SIG-M5 treated with dmso at 0.1 percent for 504 hours (cell line): Measurements from ENCODE around the gene ACACB.

Experiments used
- DNase-seq: peaks from one replicate; lab custom pipeline; 2025; ENCODE audit not compliant: unreplicated experiment; lab: John Stamatoyannopoulos, UW

Gene ACACB

GRCh38 chr12:109209082-109209481, 92.7 kb downstream of the ACACB start:
- no peak for DNase-seq

- no peak for DNase-seq
Measured at GRCh38 chr12:109212460-109213115, 96.2 kb downstream of the ACACB start.

DNA sequence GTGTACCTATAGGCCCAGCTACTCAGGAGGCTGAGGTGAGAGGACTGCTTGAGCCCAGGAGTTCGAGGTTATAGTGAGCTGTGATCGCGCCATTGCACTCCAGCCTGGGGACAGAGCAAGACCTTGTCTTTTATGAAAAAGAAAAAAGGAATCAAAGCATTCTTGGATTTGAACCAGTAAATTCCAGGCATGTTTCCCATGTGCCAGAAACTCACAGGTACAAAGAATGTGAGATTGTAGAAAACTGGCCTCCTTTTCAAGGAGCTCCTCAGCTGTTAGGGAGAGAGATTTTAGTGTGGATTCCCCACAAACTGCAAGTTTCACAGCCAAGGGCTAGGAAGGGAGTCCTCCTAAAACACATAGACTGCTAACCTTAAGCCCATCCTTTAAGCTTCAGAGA, 97.7 kb downstream of the ACACB start:
- DNase-seq: no peak

DNA sequence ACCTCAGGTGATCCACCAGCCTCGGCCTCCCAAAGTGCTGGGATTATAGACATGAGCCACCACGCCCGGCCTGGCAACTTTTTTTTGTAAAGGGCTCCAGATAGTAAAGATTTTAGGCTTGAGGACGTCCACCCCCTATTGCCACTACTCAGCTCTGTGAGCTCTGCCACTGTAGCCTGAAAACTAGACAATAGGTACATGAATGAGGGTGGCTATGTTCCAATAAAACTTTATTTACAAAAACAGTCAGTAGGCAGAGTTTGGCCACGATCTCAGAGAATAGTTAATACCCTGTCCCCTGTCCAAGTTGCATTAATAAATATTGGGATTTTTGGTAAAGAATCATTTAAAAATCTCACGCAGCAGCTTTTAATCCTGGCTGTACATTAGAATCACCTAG, 102.6 kb downstream of the ACACB start:
- no peak for DNase-seq

GRCh38 chr12:109219938-109220337, 103.6 kb downstream of the ACACB start:
- no peak for DNase-seq

- DNase-seq: no peak
Measured at GRCh38 chr12:109221277-109221931, 105.0 kb downstream of the ACACB start.

DNA sequence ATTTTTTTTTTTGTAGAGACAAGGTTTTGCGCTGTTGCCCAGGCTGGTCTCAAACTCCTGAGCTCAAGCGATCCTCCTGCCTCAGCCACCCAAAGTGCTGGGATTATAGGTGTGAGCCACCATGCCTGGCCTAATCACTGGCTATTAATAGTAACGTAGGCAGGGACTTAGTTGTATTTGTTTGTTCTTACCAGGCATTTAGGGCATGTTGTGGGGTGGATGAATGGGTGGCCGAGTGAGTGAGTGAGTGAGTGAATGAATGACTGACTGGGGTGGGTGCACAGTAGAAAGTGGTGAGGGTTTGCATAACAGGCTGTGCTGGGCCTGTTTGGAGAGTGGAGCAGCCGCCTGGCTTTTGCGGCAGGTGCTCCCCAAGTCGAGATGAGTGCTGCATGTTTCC, 105.7 kb downstream of the ACACB start:
- no peak for DNase-seq

- DNase-seq: no peak
Measured at GRCh38 chr12:109222496-109222895, 106.1 kb downstream of the ACACB start.

- DNase-seq: no peak
Measured at GRCh38 chr12:109223211-109223610, 106.8 kb downstream of the ACACB start.

DNA sequence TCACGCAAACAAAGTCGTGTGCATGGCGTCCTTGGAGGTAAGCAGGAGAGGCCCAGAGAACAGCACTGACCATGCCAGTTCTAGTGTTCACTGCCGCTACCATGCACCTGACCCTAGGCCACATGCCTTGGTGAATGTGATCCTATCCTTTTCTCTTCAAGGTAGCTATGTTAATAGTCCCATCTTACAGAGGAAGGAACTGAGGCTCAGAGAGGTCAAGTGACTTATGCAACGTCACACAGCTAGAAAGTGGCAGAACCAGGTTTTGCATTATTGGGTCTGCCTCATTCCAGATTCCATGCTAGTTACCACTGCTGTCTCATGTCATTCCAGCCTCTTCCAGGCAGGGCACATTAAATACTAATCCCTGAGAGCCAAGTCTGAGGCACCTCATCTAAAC, 107.5 kb downstream of the ACACB start:
- no peak for DNase-seq

- DNase-seq: no peak
Measured at GRCh38 chr12:109228664-109229063, 112.3 kb downstream of the ACACB start.

GRCh38 chr12:109230193-109230592, 113.8 kb downstream of the ACACB start:
- no peak for DNase-seq

- no peak for DNase-seq
Measured at GRCh38 chr12:109232731-109233130, 116.3 kb downstream of the ACACB start.

- DNase-seq: no peak
Measured at GRCh38 chr12:109234012-109234411, 117.6 kb downstream of the ACACB start.

DNA sequence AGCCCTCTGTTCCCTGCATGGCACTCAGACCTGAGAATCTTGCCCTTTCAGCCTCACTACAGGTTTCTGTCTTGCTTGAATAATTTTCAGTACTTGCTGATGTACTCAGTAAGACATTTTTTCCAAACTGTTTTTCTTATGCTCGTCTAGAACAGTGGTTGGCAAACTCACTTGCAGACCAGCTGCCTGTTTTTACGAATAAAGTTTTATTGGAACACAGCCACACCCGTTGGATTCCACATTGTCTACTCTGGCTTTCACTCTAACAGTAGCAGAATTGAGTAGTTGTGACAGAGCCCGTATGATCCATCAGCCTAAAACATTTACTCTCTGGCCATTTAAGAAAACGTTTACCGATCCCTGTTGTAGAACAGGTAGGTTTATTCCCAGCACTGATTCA, 119.9 kb downstream of the ACACB start:
- DNase-seq: no peak

DNA sequence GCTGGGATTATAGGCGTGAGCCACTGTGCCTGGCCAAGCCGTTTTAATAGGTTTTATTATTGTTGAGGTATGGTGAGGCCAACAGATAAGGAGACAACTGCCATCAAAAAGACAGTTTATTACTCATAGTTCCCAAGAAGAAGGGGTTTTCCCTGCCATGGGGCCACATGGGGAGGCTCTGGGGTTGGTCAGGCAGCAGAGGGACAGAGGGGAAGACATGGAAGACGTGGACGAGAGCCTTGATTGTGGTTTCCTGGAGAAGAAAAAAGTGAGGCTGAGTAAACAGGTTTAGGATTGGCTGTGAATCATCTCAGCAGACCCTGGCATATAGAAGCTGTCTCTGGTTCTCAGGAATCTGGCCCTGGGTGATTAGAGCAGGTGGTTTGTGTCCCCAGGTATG, 122.8 kb downstream of the ACACB start:
- no peak for DNase-seq

DNA sequence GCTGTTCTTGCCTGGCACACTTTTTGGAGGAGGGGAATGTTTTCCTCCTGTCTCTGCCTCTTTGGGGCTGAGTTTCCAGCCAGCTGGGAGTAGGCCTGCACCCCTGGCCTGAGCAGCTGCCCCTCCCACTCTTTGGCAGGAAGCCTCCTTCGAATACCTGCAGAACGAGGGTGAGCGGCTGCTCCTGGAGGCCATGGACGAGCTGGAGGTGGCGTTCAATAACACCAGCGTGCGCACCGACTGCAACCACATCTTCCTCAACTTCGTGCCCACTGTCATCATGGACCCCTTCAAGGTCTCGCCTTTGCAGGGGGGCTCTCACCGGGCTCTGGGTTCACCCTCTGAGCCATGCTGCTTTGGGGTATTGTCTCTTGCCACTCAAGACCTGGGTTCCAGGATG, 123.3 kb downstream of the ACACB start:
- DNase-seq: no peak

DNA sequence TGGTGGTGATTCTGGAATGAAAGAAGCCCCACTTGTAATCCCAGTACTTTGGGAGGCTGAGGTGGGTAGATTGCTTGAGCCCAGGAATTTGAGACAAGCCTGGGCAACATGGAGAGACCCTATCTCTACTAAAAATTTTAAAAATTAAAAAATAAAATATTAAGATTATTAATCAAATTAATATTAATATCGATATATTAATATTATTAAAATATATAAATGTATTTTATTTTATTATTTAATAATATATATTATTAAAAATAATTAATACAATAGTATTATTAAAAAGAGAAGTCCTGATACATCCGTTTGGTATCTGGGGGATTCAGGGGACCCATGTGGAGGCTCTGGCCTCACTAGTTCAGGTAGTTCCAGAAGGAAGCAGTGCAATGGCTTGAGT, 124.0 kb downstream of the ACACB start:
- no peak for DNase-seq

DNA sequence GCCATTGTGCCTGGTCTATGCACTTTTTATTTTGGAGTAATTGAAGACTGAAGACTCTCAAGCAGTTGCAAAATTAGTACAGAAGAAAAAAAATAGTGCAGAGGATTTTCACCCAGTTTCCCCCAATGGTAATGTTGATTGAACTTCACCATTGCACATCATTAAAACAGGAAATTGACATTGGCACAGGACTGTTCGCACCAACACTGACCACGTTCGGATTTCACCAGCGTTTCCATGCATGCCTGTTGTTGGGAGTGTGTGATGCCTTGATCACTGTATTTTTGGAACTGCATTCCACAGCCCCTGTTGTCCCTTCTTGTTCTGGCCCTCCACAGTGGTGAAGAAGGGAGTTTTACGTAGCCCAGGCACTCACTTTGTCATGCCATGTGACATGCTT, 125.5 kb downstream of the ACACB start:
- DNase-seq: no peak

DNA sequence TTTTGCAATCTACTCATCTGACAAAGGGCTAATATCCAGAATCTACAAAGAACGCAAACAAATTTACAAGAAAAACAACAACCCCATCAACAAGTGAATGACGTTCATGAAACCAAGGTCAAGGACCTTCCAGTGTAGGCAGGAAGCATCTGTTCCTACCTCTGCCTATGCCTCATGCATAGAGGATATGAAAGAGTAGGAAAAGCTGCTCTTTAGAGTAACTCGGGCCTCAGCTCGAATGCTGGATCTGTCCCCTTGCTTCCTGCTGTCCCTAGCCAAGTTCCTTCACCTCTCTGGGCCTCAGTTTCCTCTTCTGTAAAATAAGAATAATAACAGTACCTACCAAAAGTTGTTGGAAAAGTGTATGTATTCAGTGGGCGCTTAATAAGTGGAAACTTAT, 127.7 kb downstream of the ACACB start:
- no peak for DNase-seq

DNA sequence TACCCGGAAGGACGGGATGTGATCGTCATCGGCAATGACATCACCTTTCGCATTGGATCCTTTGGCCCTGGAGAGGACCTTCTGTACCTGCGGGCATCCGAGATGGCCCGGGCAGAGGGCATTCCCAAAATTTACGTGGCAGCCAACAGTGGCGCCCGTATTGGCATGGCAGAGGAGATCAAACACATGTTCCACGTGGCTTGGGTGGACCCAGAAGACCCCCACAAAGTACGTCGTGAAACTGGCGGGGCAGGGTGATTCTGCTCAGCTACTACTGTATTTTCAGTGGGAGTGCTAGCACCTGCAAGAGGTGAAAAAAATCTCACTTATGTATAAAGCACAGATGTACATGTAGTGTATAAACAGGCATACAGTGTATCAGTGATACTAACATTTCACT, 129.8 kb downstream of the ACACB start:
- DNase-seq: no peak

- DNase-seq: no peak
Measured at GRCh38 chr12:109247831-109248654, 131.7 kb downstream of the ACACB start.
